ENCODE measurements around the gene KSR2.

The KSR2 gene

GRCh38 chr12:117421987-117422386, 546.8 kb downstream of the KSR2 start:
- no peak for DNase-seq (ENCODE audit: low read depth in 2 of 3, low spot score in 1 of 3)

GRCh38 chr12:117421068-117421752, 547.6 kb downstream of the KSR2 start:
- DNase-seq (ENCODE audit: low read depth in 2 of 3, low spot score in 1 of 3): no peak

GRCh38 chr12:117417004-117417403, 551.8 kb downstream of the KSR2 start:
- DNase-seq (ENCODE audit: low read depth in 2 of 3, low spot score in 1 of 3): no peak

- no peak for DNase-seq (ENCODE audit: low read depth in 2 of 3, low spot score in 1 of 3)
Measured at GRCh38 chr12:117412465-117413188, 556.2 kb downstream of the KSR2 start.

- no peak for DNase-seq (ENCODE audit: low read depth in 2 of 3, low spot score in 1 of 3)
Measured at GRCh38 chr12:117409286-117409685, 559.5 kb downstream of the KSR2 start.

- DNase-seq (ENCODE audit: low read depth in 2 of 3, low spot score in 1 of 3): no peak
Measured at GRCh38 chr12:117408161-117408791, 560.5 kb downstream of the KSR2 start.

- no peak for DNase-seq (ENCODE audit: low read depth in 2 of 3, low spot score in 1 of 3)
Measured at GRCh38 chr12:117404940-117405339, 563.9 kb downstream of the KSR2 start.

- no peak for DNase-seq (ENCODE audit: low read depth in 2 of 3, low spot score in 1 of 3)
Measured at GRCh38 chr12:117404203-117404853, 564.5 kb downstream of the KSR2 start.

- DNase-seq (ENCODE audit: low read depth in 2 of 3, low spot score in 1 of 3): no peak
Measured at GRCh38 chr12:117403586-117404139, 565.1 kb downstream of the KSR2 start.
